Uterus (tissue), 2 donors: ENCODE data around the gene DHODH.

Experiments used
- CTCF ChIP-seq, 4 experiments: fragments of 200-600 bp in 2 of 4; fragments of 450-650 bp in 2 of 4; sonication (generic) in 2 of 4; IDR thresholded peaks; one replicate each; pipeline ENCODE4 v1.5.1; 2016 to 2019; ENCODE audit warnings: antibody characterized with exemption in 4 of 4, mild to moderate bottlenecking in 2 of 4, moderate library complexity in 1 of 4
- POLR2A ChIP-seq, 2 donors: fragments of 450-650 bp; IDR thresholded peaks; one replicate each; pipeline ENCODE4 v1.6.1; 2016; ENCODE audit warnings: antibody characterized with exemption in 2 of 2, mild to moderate bottlenecking in 1 of 2, moderate library complexity in 1 of 2

DNA sequence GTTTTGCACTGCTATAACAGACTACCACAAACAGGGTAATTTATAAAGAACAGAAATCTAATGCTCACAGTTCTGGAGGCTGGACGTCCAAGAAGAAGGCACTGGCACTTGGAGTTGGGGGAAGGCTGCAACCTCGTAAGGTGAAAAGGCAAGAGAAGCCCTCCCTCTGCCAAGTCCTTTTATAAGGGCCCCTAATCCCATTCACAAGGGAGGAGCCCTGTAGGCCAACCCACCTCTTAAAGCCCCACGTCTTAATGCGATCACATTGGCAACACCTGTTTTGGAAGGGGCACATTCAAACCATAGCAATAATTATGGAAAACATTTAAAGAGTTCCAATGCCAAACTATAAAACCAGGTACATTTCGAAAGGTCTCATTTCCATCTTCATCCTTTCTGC is 13.5 kb upstream of the DHODH start:
- TF ChIP-seq CTCF (IDR thresholded peaks at IDR 0.05) (no peak), POLR2A (IDR thresholded peaks at IDR 0.05) (no peak)
